GM12878 (cell line): ENCODE results near the gene KATNBL1. TPM values are rescaled to one million over a fixed set of nuclear protein-coding genes. Genes with fewer than 3 reads are reported as not detected.

ENCODE experiments used
- BCLAF1 ChIP-seq: fragments of 450-650 bp; IDR thresholded peaks from 2 replicates; pipeline ENCODE4 v1.6.1; 2017; ENCODE audit warnings: antibody characterized with exemption, mild to moderate bottlenecking, moderate library complexity
- CHD1 ChIP-seq: IDR thresholded peaks from 2 replicates; pipeline ENCODE4 v1.6.1; 2012; ENCODE audit warnings: low read depth, low read length, improper control_type of control experiment
- CREB1 ChIP-seq: IDR thresholded peaks from 2 replicates; pipeline ENCODE4 v1.6.1; 2012; ENCODE audit warnings: low read depth, mild to moderate bottlenecking, inconsistent platforms
- LARP7 ChIP-seq: fragments of 450-650 bp; IDR thresholded peaks from 2 replicates; pipeline ENCODE4 v1.6.1; 2017; ENCODE audit warnings: mild to moderate bottlenecking
- MYB ChIP-seq: fragments of 150-350 bp; IDR thresholded peaks from 2 replicates; pipeline ENCODE4 v1.6.1; 2014; ENCODE audit warnings: mild to moderate bottlenecking, low read depth, low read length, borderline replicate concordance
- NR2C1 ChIP-seq: fragments of 450-650 bp; IDR thresholded peaks from 2 replicates; pipeline ENCODE4 v1.6.1; 2017; ENCODE audit warnings: antibody characterized with exemption, mild to moderate bottlenecking, moderate library complexity
- POLR2AphosphoS2 ChIP-seq: IDR thresholded peaks from 2 replicates; pipeline ENCODE4 v1.6.1; 2011; ENCODE audit warnings: low read depth, mild to moderate bottlenecking, low read length, improper control_type of control experiment, moderate library complexity
- RAD51 ChIP-seq: fragments of 450-650 bp; IDR thresholded peaks from 2 replicates; pipeline ENCODE4 v1.6.1; 2016; ENCODE audit warnings: moderate library complexity, mild to moderate bottlenecking, inconsistent platforms
- SIN3A ChIP-seq: IDR thresholded peaks from 2 replicates; pipeline ENCODE4 v1.6.1; 2012; ENCODE audit warnings: low read depth, low read length, improper control_type of control experiment
- SRF ChIP-seq, 2 experiments: IDR thresholded peaks; 2 replicates each; pipeline ENCODE4 v1.6.1; 2011; ENCODE audit warnings: low read depth in 2 of 2, low read length in 2 of 2, mild to moderate bottlenecking in 1 of 2, moderate library complexity in 1 of 2
- TARDBP ChIP-seq: IDR thresholded peaks from 2 replicates; pipeline ENCODE4 v1.6.1; 2016; ENCODE audit warnings: borderline replicate concordance
- USF1 ChIP-seq: IDR thresholded peaks from 2 replicates; pipeline ENCODE4 v1.6.1; 2011; ENCODE audit warnings: borderline replicate concordance, low read depth, mild to moderate bottlenecking, moderate library complexity, mixed read lengths, low read length; ENCODE audit not compliant: insufficient read depth; ENCODE audit errors: extremely low read length
- ZNF217 ChIP-seq: fragments of 450-650 bp; IDR thresholded peaks from 2 replicates; pipeline ENCODE4 v1.6.1; 2017; ENCODE audit warnings: antibody characterized with exemption, mild to moderate bottlenecking
- ZNF274 ChIP-seq: IDR thresholded peaks from one replicate; pipeline ENCODE4 v1.8.0; 2011; ENCODE audit not compliant: insufficient read length, insufficient read depth
- polyA plus RNA-seq, 11 experiments: library from polyadenylated mRNA; depleted of rRNA in 4 of 11; unstranded in 6 of 11; stranded (reverse) in 5 of 11; fragments of >200 nt; fragmentation: Nextera tagmentation in 4 of 11; fragmentation: Illumina TruSeq in 1 of 11; extraction: Ambion mirVana in 4 of 11; extraction: Trizol in 1 of 11; gene quantifications; 1 replicate in 1 of 11; 2 replicates in 10 of 11; pipeline versions ENCODE4 v1.2.1 to v1.2.3, GENCODE V29; 2011 to 2016; ENCODE audit warnings: inconsistent platforms in 2 of 11, missing spikeins in 2 of 11, low read depth in 1 of 11
- total RNA-seq, 4 experiments: library from RNA; depleted of rRNA in 3 of 4; stranded (reverse); fragments of >200 nt in 3 of 4; fragmentation: Illumina TruSeq in 1 of 4; extraction: Trizol in 1 of 4; gene quantifications; 2 replicates each; pipeline versions ENCODE4 v1.2.1 to v1.2.3, GENCODE V29; 2013 to 2021

The KATNBL1 gene
- total and polyA plus RNA-seq, 10 of the 15 experiments (the other 5 are each of a cell fraction or from before 2014, with no cell fraction given): 7.8 to 58.8 (median 30.1) TPM

GRCh38 chr15:34101366-34102174 is 108.3 kb downstream of the KATNBL1 start, which contains the start of the genes EMC7 and PGBD4 (continued):
- TF ChIP-seq BCLAF1 (no peak), POLR2AphosphoS2 (peak; percentile 85), RAD51 (0 out of 2 replicates have a peak, but pooled peaks have one; percentile 29), SRF (IDR thresholded peaks at IDR 0.05; ENCODE audit: low read depth in 2 of 2, low read length in 2 of 2) (peak; percentile 93 to 94), TARDBP (0 out of 2 replicates have a peak, but pooled peaks have one; percentile 38), SIN3A (peak; percentile 91), ZNF274 (no peak), USF1 (no peak), NR2C1 (peak; percentile 85), ZNF217 (no peak), LARP7 (peak; percentile 29; the same call in 1 of the 2 replicates), CHD1 (no peak), CREB1 (peak; percentile 100), MYB (no peak)
- TF ChIP-seq, all 136 proteins: peak for 66
